Occipital lobe (tissue), 2 donors: ENCODE results near the gene KCNMB2. TPM values are rescaled to one million over a fixed set of nuclear protein-coding genes. Genes with fewer than 3 reads are reported as not detected.
"Not testable (repeated sequence)": the region's sequence is repeated elsewhere in the genome, so short reads cannot be mapped to it uniquely, and the experiment has no call there.

Experiments used
- DNase-seq: peaks from one replicate; lab custom pipeline; 2025; lab: John Stamatoyannopoulos, UW
- total RNA-seq: library from RNA; depleted of rRNA; stranded (reverse); fragments of >200 nt; gene quantifications from one replicate; pipeline ENCODE4 v1.2.3, GENCODE V29; 2014

The KCNMB2 gene
- 15.4 TPM for total RNA-seq

- DNase-seq: peak; percentile 12
These were observed at the start of gene KCNMB2 for GRCh38 chr3:178536211-178537079. Gene KCNMB2 (plus strand): TSS chr3:178536436.

GRCh38 chr3:178486903-178487302 lies 49.3 kb upstream of the KCNMB2 start:
- no peak for DNase-seq

GRCh38 chr3:178487752-178488151 lies 48.5 kb upstream of the KCNMB2 start:
- no peak for DNase-seq

GRCh38 chr3:178491751-178492150 lies 44.5 kb upstream of the KCNMB2 start:
- no peak for DNase-seq

- no peak for DNase-seq
These were observed 43.7 kb upstream of the KCNMB2 start for GRCh38 chr3:178492491-178492890.

GRCh38 chr3:178494386-178494785 lies 41.9 kb upstream of the KCNMB2 start:
- DNase-seq: no peak

GRCh38 chr3:178496911-178497310 lies 39.3 kb upstream of the KCNMB2 start:
- no peak for DNase-seq

GRCh38 chr3:178498871-178499270 lies 37.4 kb upstream of the KCNMB2 start:
- no peak for DNase-seq

- DNase-seq: no peak
These were observed 35.6 kb upstream of the KCNMB2 start for GRCh38 chr3:178500631-178501030.

- DNase-seq: no peak
These were observed 32.1 kb upstream of the KCNMB2 start for GRCh38 chr3:178504128-178504527.

- no peak for DNase-seq
These were observed 30.4 kb upstream of the KCNMB2 start for GRCh38 chr3:178505832-178506231.

GRCh38 chr3:178507507-178508442 lies 28.5 kb upstream of the KCNMB2 start:
- DNase-seq: no peak

GRCh38 chr3:178508443-178508825 lies 27.8 kb upstream of the KCNMB2 start:
- DNase-seq: no peak

- no peak for DNase-seq
These were observed 25.7 kb upstream of the KCNMB2 start for GRCh38 chr3:178510496-178510895.

- no peak for DNase-seq
These were observed 23.6 kb upstream of the KCNMB2 start for GRCh38 chr3:178512647-178513046.

- DNase-seq: no peak
These were observed 22.5 kb upstream of the KCNMB2 start for GRCh38 chr3:178513546-178514380.

- no peak for DNase-seq
These were observed 21.8 kb upstream of the KCNMB2 start for GRCh38 chr3:178514401-178514800.

- DNase-seq: not testable (repeated sequence)
These were observed 21.0 kb upstream of the KCNMB2 start for GRCh38 chr3:178515076-178515744.

GRCh38 chr3:178517665-178518334 lies 18.4 kb upstream of the KCNMB2 start:
- no peak for DNase-seq
